Left cardiac atrium (tissue), 4 donors: Measurements from ENCODE around the gene PPIL6. TPM values are rescaled to one million over a fixed set of nuclear protein-coding genes. Genes with fewer than 3 reads are reported as not detected.

Source experiments
- ATAC-seq, 2 donors: fragments of 200-7000 bp; cut with Tn5 transposase; one replicate each; pipeline ENCODE4 v1.9.1; 2020; ENCODE audit warnings: mild to moderate bottlenecking in 2 of 2, moderate library complexity in 2 of 2
- DNase-seq: peaks from one replicate; pipeline ENCODE4 v3.0.0-alpha.2; 2020
- intact Hi-C, 2 donors: fragments of 100-400 bp; cut with DNase I; formaldehyde crosslinking; loops; one replicate each; pipeline versions ENCODE4 v1.14.1 to v1.15.1; 2022 to 2023
- long read RNA-seq: library from polyadenylated mRNA; unstranded; transcript quantifications from one replicate; pipeline ENCODE4 v2.0.0, GENCODE V29; 2021
- total RNA-seq, 2 donors: library from RNA; stranded (reverse); fragmentation: NEBNext Ultra II Directional; extraction: Animal tissue kit (Norgen Biotek cat#: 25700); gene quantifications; one replicate each; pipeline ENCODE4 v1.2.1, GENCODE V29; 2021
- donor health status: DM: no; HTN: yes; CAD: no.
- donor health status: DM: no; HTN: yes; CAD: no; lungs with severe emphysema.
- donor health status: DM: yes; HTN: yes; CAD: no.
- donor health status: Dilated cardiomyopathy.

Gene PPIL6
- total RNA-seq, result 1 to 10 TPM; 3.0 to 3.5 TPM
- long read RNA-seq, full-length matches to known transcripts, result 1 of 1 reads
- long read RNA-seq, partial matches to known transcripts, result 0 of 1 reads
- long read RNA-seq, other reads (novel, unspliced or antisense), result 0 of 1 reads

DNA sequence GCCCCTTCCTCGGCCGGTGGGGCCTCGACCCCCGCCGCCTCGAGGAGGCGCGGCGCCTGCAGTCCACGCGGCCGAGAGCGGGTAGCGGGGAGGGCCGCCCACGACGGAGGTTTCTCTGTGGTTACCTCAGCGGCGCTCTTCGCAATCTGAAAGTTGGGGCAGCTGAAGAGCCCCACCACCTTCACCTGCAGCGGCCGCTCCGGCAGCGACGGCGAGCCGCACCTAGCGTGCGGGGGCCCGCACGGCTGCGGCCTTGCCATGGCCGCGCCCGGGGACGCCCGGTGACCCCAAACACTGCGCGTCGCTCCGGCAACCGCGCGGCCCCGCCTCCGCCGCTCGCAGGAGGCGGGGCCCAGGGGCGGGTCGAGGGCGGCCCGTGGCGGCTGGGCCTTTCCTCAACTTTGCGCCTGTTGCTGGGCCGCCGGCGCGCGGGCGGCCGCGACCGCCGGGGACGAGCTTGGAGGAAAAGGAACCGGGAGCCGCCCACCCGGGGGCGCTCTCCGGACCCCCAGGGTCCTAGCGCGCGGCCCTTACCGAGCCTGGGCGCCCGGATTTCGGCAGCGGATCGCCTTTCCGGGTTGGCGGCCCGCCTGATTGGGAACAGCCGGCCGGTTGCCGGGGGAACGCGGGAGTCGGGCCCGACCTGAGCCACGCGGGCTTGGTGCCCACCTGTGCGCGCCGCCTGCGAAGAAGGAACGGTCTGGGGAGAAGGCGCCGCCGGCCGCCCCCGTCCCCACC, at the start of gene PPIL6, which contains the start of gene SMPD2:
TSS of gene PPIL6 (minus strand) at position 298 of the 738 bp plus-strand sequence. CDS start at position 260, 38 bp downstream.
TSS of gene SMPD2 (plus strand) at position 394 of the 738 bp plus-strand sequence. CDS start 398 bp downstream, outside the sequence.
- peak; percentile 96 to 97 for ATAC-seq
- intact Hi-C loops, result no loop called here
- peak; percentile 92 for DNase-seq

GRCh38 chr6:109488001-109488400, 47.6 kb upstream of the PPIL6 start:
- intact Hi-C loops, result no loop called here
- DNase-seq (no peak), ATAC-seq (no peak)

DNA sequence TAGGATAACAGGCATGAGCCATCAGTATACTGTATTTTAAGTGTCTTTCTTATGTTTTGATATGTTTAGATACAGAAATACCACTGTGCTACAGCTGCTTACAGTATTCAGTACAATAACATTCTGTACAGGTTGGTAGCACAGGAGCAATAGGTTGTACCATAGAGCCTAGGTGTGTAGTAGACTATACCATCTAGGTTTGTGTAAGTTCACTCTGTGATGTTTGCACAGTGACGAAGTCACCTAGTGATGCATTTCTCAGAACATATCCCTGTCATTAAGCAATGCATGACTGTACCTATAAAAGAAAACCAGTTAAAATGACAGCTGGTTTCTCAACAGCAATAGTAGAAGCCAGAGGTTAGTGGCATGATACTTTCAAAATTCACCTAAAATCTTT, 45.6 kb upstream of the PPIL6 start:
- ATAC-seq (no peak), DNase-seq (no peak)
- intact Hi-C loops, result no loop called here

GRCh38 chr6:109485266-109485935, 45.0 kb upstream of the PPIL6 start:
- intact Hi-C loops, result no loop called here
- ATAC-seq (no peak), DNase-seq (no peak)

DNA sequence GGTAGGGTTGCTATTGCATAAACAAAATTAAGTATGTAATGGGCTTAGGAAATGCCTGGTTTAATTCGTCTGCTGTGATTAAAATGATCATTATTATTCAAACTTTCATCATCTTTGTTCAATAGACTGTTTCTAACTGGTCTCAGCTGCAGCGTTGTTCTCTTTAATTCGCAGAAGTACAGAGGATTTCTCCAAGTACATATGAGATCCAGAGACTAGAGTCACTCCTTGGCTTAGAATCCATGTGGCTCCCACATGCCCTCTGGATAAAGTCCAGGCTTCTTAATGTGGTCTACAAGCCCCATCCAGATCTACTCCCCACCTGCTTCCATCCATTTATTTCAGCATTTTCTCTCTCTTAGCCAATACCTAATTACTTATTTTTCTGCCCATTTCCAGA, 43.7 kb upstream of the PPIL6 start:
- ATAC-seq (no peak), DNase-seq (no peak)
- intact Hi-C loops, result no loop called here

GRCh38 chr6:109483735-109484057, 43.3 kb upstream of the PPIL6 start:
- ATAC-seq (no peak), DNase-seq (no peak)
- intact Hi-C loops, result no loop called here

- DNase-seq, result peak; percentile 93
- ATAC-seq, result peak; percentile 97 to 98
- intact Hi-C loops, result no loop called here
Measured at GRCh38 chr6:109482905-109483734, 42.7 kb upstream of the PPIL6 start, which contains the start of gene ZBTB24. ZBTB24 (minus strand) TSS chr6:109483219; CDS start chr6:109482026, 1,193 bp downstream.

DNA sequence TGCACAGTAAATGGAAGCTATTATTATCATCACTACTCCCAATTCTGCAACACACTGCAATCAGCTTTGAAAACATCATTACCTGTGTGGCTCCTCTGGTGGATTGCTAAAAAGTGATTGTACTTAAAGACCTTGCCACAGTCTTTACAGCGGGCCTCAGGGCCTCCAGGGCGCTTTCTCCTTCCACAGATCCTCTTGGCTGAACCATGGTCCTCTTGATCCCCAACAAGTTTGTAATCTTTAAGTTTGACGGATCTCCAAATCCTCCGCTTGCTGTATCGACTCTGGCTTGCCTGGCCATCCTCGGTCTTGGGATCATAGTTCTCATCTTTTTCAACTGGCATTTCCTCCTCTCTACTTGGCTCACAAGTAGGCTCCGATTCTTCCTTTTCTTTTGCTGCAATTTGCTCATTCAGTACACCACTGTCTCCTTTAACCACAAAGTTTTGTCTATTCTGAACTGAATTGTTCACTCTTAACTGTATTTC, 40.6 kb upstream of the PPIL6 start:
- no peak for ATAC-seq
- no peak for DNase-seq
- intact Hi-C loops, result no loop called here

GRCh38 chr6:109478841-109479624, 38.6 kb upstream of the PPIL6 start:
- intact Hi-C loops, result no loop called here
- DNase-seq (no peak), ATAC-seq (no peak)

- DNase-seq (no peak), ATAC-seq (no peak)
- intact Hi-C loops, result no loop called here
Measured at GRCh38 chr6:109478222-109478805, 37.9 kb upstream of the PPIL6 start.

GRCh38 chr6:109477725-109478124, 37.3 kb upstream of the PPIL6 start:
- intact Hi-C loops, result no loop called here
- no peak for ATAC-seq

GRCh38 chr6:109477184-109477583, 36.8 kb upstream of the PPIL6 start:
- intact Hi-C loops, result no loop called here
- ATAC-seq (no peak), DNase-seq (no peak)

More at GRCh38 chr6:109477725-109478124, 37.3 kb upstream of the PPIL6 start:
- no peak for DNase-seq

- ATAC-seq, result no peak
- intact Hi-C loops, result no loop called here
- no peak for DNase-seq
Measured at GRCh38 chr6:109475625-109476024, 35.2 kb upstream of the PPIL6 start.

DNA sequence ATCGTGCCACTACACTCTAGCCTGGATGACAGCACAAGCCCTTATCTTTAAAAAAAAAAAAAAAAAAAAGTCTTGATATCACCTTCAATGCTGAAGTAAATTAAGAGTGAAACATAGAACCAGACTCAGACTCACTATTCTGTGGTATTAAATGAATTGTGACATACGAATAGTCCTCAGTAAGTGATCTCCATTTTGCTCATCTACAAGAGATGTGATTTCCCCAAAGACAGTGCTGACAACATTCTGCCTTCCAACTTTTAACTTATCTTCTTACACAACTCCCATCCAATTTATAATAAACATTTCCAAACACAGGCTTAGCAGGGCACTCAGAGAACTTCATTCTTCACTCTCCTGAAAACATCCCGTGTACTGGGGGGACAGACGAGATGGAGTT, 34.6 kb upstream of the PPIL6 start:
- no peak for ATAC-seq
- intact Hi-C loops, result no loop called here
- no peak for DNase-seq

DNA sequence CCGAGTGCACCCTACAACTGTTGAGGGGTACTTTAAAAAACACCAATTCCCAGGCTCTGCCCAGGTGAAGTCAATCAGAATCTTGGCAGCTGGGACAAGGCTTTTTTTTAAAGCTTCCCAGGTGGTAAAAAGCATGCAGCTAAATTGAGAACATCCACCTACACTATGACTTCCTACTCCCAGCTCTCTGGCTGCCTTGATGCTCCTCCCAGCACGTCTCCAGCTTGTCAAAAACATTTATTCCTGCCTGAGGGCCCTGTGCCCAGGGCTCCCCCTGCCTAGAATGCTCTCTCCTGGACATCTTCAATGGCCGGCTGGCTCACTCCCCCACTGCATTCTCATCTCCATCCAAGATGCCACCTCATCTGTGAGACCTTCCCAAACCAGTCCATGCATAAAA, 32.7 kb upstream of the PPIL6 start:
- intact Hi-C loops, result no loop called here
- no peak for ATAC-seq
- DNase-seq, result no peak

DNA sequence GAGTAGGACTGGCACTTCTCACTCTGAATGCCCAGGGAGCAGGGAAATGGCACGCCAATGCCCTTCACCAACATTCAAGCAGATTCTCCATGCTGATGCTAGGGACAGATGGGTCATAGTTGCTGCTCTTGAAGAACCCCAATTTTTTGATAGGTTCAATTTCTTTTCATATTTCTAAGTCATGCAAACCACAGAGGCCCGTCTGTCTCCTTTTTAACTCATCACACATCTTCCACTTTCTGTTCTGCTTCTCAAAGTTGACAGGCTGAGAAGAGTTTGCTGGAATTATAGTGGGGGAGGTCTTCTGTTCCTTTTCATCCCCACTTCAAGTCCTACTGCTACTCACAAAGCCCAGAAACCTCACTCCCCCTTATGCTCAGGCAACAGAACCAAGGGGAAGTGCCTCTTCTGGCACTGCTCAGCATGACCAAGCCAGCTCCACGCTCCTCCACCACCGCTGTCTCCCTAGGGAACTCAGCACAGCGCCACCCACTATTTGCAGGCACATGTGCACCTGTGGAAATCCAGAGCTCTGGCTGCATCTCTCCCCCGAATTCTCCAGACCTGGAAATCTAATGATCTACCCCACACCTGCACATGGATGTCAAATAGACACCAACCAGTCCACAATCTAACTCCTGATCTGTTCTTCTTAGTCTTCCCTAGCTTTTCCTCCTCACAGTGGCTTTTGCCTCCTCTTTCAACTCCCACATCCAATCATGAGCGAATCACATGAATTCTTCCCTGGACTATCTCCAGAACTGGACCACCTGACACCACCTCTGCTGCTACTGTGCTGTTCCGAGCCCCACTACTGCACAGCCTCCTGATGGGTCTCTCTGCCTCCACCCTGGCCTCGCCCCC, 31.9 kb upstream of the PPIL6 start:
- no peak for DNase-seq
- ATAC-seq, result no peak

GRCh38 chr6:109471105-109471810, 30.8 kb upstream of the PPIL6 start:
- intact Hi-C loops, result no loop called here
- ATAC-seq, result no peak
- no peak for DNase-seq

More for the DNA sequence above, 31.9 kb upstream of the PPIL6 start:
- intact Hi-C loops, result no loop called here
